HepG2 (cell line): ENCODE data around the gene SCP2D1. TPM values are rescaled to one million over a fixed set of nuclear protein-coding genes. Genes with fewer than 3 reads are reported as not detected.

ENCODE experiments used
- ATAC-seq: fragments of 200-7000 bp; cut with Tn5 transposase; 3 replicates; pipeline ENCODE4 v1.9.1; 2020; ENCODE audit warnings: mild to moderate bottlenecking, moderate library complexity
- BruUV-seq: library from RNA; stranded (reverse); fragments of 400-500 nt; replicated peaks from 2 replicates; lab custom pipeline; 2021; lab: Mats Ljungman, UMichigan
- CTCF ChIA-PET: fragments of 300-600 bp; formaldehyde crosslinking; extraction: SDS; loops from one replicate; lab custom pipeline; 2021; ENCODE audit warnings: low total read pairs, inconsistent platforms, low intra/inter-chr PET ratio; lab: Yijun Ruan, JAX
- POLR2A ChIA-PET: fragments of 350-600 bp; sonication (Branson Sonifier 250); formaldehyde crosslinking; loops from one replicate; lab custom pipeline; 2020; ENCODE audit warnings: antibody characterized with exemption, inconsistent platforms; lab: Yijun Ruan, JAX
- DNase-seq: peaks from one replicate; pipeline ENCODE4 v3.0.0-alpha.2; 2015; ENCODE audit warnings: low spot score
- FAIRE-seq: peaks from 3 replicates; lab custom pipeline; 2011; peaks lifted over from hg19 to GRCh38; lab: Jason Lieb, UNC
- H2AFZ ChIP-seq: one replicate; pipeline ENCODE4 v1.6.1; 2011; ENCODE audit warnings: low read length, inconsistent platforms
- H3K27ac ChIP-seq: fragments of 300-600 bp; 3 replicates; pipeline ENCODE4 v1.8.0; 2011; ENCODE audit warnings: mixed run types, mild to moderate bottlenecking, mixed read lengths, low read length, inconsistent platforms; ENCODE audit not compliant: insufficient read depth; ENCODE audit errors: extremely low read length
- H3K27me3 ChIP-seq, 2 experiments: fragments of 200-600 bp in 1 of 2; 2 replicates in 1 of 2; 3 replicates in 1 of 2; pipeline versions ENCODE4 v1.6.0 to v1.8.0; 2011; ENCODE audit warnings: low read length in 2 of 2, mild to moderate bottlenecking in 2 of 2, moderate library complexity in 2 of 2, inconsistent platforms in 1 of 2; ENCODE audit not compliant: insufficient read depth in 2 of 2, control insufficient read depth in 1 of 2
- H3K36me3 ChIP-seq, 2 experiments: fragments of 200-600 bp in 1 of 2; replicated peaks in 1 of 2; 2 replicates in 1 of 2; 3 replicates in 1 of 2; pipeline versions ENCODE4 v1.5.1 to v1.8.0; 2011; ENCODE audit warnings: low read length in 2 of 2, inconsistent platforms in 1 of 2; ENCODE audit not compliant: insufficient read depth in 2 of 2, control insufficient read depth in 1 of 2
- H3K4me1 ChIP-seq: 2 replicates; pipeline ENCODE4 v1.5.1; 2012; ENCODE audit warnings: low read length, inconsistent platforms; ENCODE audit not compliant: insufficient read depth
- H3K4me2 ChIP-seq: 2 replicates; pipeline ENCODE4 v1.6.0; 2011; ENCODE audit warnings: low read depth, low read length, inconsistent platforms
- H3K4me3 ChIP-seq, 3 experiments: fragments of 200-600 bp in 1 of 3; sonication (generic), shearing (Covaris generic) in 1 of 3; replicated peaks in 1 of 3; 2 replicates each; pipeline ENCODE4 v1.5.1; 2011 to 2016; ENCODE audit warnings: low read length in 3 of 3, inconsistent platforms in 2 of 3, low read depth in 2 of 3, mild to moderate bottlenecking in 2 of 3, control low read depth in 1 of 3, mixed read lengths in 1 of 3; ENCODE audit not compliant: insufficient read depth in 1 of 3
- H3K79me2 ChIP-seq: one replicate; pipeline ENCODE4 v1.6.1; 2011; ENCODE audit warnings: low read length, inconsistent platforms; ENCODE audit not compliant: insufficient read depth
- H3K9ac ChIP-seq: 2 replicates; pipeline ENCODE4 v1.6.0; 2011; ENCODE audit warnings: mild to moderate bottlenecking, low read depth, low read length, inconsistent platforms; ENCODE audit not compliant: insufficient read depth
- H3K9me3 ChIP-seq: 2 replicates; pipeline ENCODE4 v1.5.1; 2012; ENCODE audit warnings: mild to moderate bottlenecking, low read length
- H4K20me1 ChIP-seq: 2 replicates; pipeline ENCODE4 v1.6.0; 2011; ENCODE audit warnings: inconsistent platforms, mild to moderate bottlenecking, low read length, moderate library complexity; ENCODE audit not compliant: insufficient read depth
- BCL3 ChIP-seq: sonication (generic); formaldehyde crosslinking; IDR thresholded peaks from 2 replicates; pipeline ENCODE4 v1.5.1; 2020; ENCODE audit warnings: mild to moderate bottlenecking, missing genetic modification reagents, moderate library complexity
- HNRNPUL1 ChIP-seq: fragments of 200-400 bp; formaldehyde crosslinking; IDR thresholded peaks from 2 replicates; pipeline ENCODE4 v1.6.1; 2017; ENCODE audit warnings: low read depth, mild to moderate bottlenecking, low read length, moderate library complexity
- KLF9 ChIP-seq: IDR thresholded peaks from 2 replicates; pipeline ENCODE4 v1.6.1; 2016; ENCODE audit warnings: low read depth
- NAIF1 ChIP-seq: sonication (generic); formaldehyde crosslinking; IDR thresholded peaks from 2 replicates; pipeline ENCODE4 v1.5.0; 2020; ENCODE audit warnings: mild to moderate bottlenecking, missing genetic modification reagents, borderline replicate concordance
- NFE2L2 ChIP-seq: fragments of 150-350 bp; IDR thresholded peaks from 2 replicates; pipeline ENCODE4 v1.6.1; 2014; ENCODE audit warnings: low read length
- NR2F1 ChIP-seq, 2 experiments: fragments of 450-650 bp in 1 of 2; formaldehyde crosslinking in 1 of 2; IDR thresholded peaks; 2 replicates each; pipeline versions ENCODE4 v1.5.0 to v1.6.1; 2016 to 2020; ENCODE audit warnings: mild to moderate bottlenecking in 1 of 2, missing compliant biosample characterization in 1 of 2, missing genetic modification reagents in 1 of 2, moderate library complexity in 1 of 2
- PPARG ChIP-seq: conservative IDR thresholded peaks from 2 replicates; pipeline ENCODE4 v1.6.1; 2016; ENCODE audit warnings: missing biosample characterization, missing genetic modification reagents
- RFX5 ChIP-seq: IDR thresholded peaks from 2 replicates; pipeline ENCODE4 v1.6.1; 2011; ENCODE audit warnings: low read depth, low read length, improper control_type of control experiment
- TCF7L2 ChIP-seq: IDR thresholded peaks from 2 replicates; pipeline ENCODE4 v1.6.1; 2011; ENCODE audit warnings: mild to moderate bottlenecking, low read depth, low read length, moderate library complexity
- ZBTB8A ChIP-seq: sonication (generic); formaldehyde crosslinking; IDR thresholded peaks from 2 replicates; pipeline ENCODE4 v1.4.0; 2020; ENCODE audit warnings: mild to moderate bottlenecking, low read depth, missing genetic modification reagents, borderline replicate concordance
- ZFP36L2 ChIP-seq: sonication (generic); formaldehyde crosslinking; IDR thresholded peaks from 2 replicates; pipeline ENCODE4 v1.4.0; 2020; ENCODE audit warnings: missing genetic modification reagents
- ZNF101 ChIP-seq: sonication (generic); formaldehyde crosslinking; IDR thresholded peaks from 2 replicates; pipeline ENCODE4 v1.4.0; 2020; ENCODE audit warnings: mild to moderate bottlenecking, low read depth, missing genetic modification reagents, borderline replicate concordance
- ZNF124 ChIP-seq: sonication (generic); formaldehyde crosslinking; IDR thresholded peaks from 2 replicates; pipeline ENCODE4 v1.4.0; 2020; ENCODE audit warnings: missing genetic modification reagents
- ZNF891 ChIP-seq: sonication (generic); formaldehyde crosslinking; IDR thresholded peaks from 2 replicates; pipeline ENCODE4 v1.5.0; 2020; ENCODE audit warnings: mild to moderate bottlenecking, missing genetic modification reagents
- WGBS: methylation state at CpG from one replicate; pipeline ENCODE4 v1.1.6; 2017; ENCODE audit warnings: low lambda C conversion rate; 5-methylcytosine and 5-hydroxymethylcytosine counted together
- in situ Hi-C: cut with HindIII; loops from 2 replicates; pipeline ENCODE4 v1.10.0; 2017; ENCODE audit warnings: low pct_unique_long_range_greater_than_20kb; ENCODE audit not compliant: extremely low pct_ligation_motif_present
- intact Hi-C: fragments of 100-400 bp; cut with micrococcal nuclease; formaldehyde crosslinking; loops from one replicate; pipeline ENCODE4 v1.10.0; 2022; ENCODE audit not compliant: unreplicated experiment
- polyA plus RNA-seq, 8 experiments: library from polyadenylated mRNA; depleted of rRNA in 3 of 8; stranded (reverse) in 7 of 8; unstranded in 1 of 8; fragments of >200 nt; fragmentation: Illumina TruSeq in 4 of 8; extraction: Trizol in 4 of 8; gene quantifications; 2 replicates each; pipeline versions ENCODE4 v1.2.1 to v1.2.3, GENCODE V29; 2011 to 2016; ENCODE audit warnings: low read depth in 4 of 8, missing spikeins in 1 of 8, mixed read lengths in 1 of 8; ENCODE audit not compliant: insufficient read depth in 1 of 8
- total RNA-seq, 5 experiments: library from RNA; depleted of rRNA; stranded (reverse); fragments of >200 nt; fragmentation: Illumina TruSeq; extraction: Trizol; gene quantifications; 2 replicates each; pipeline ENCODE4 v1.2.3, GENCODE V29; 2016; ENCODE audit warnings: low read depth in 1 of 5
- TF ChIP-seq, protein P1 (sequence below): IDR thresholded peaks from 2 replicates; pipeline ENCODE4 v1.6.1; 2016

SCP2D1 gene
- total and polyA plus RNA-seq, 2 of the 13 experiments (the other 11 are each of a cell fraction or from before 2014, with no cell fraction given) = not detected

DNA sequence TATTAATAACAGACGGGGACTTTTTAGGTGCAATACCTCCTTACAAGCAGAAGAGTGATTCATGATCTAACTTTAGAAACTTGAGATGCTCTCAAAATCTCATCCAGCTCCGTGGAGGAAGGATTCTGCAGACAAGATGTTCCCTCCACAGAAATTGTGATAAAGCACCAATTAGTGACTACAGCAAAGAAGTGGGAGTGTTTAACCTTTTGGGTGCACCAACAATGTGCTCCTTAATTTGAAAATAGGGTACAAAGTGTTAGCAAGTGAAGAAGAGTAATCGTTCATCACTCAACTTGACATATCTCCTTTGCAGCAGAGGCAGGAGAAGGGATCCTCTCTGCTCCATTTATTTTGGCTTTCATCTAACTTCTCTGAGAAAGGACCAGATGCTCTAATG is 22.8 kb upstream of the SCP2D1 start:
- intact Hi-C loops (loop anchor here (5.0 kb wide), 1 partner anchor 203 kb away; the partner anchor contains the start of gene DTD1), in situ Hi-C loops (no loop called here)
- Histone ChIP-seq H3K27ac (no peak overlapping the region), H3K36me3 (no peaks in the 10 kb centered on the region), H2AFZ (no peak overlapping the region), H3K79me2 (no peaks in the 10 kb centered on the region), H3K9ac (no peak overlapping the region), H3K4me1 (peaks cover 16% of the 10 kb centered on the region), H3K4me2 (no peak overlapping the region), H3K9me3 (no peaks in the 10 kb centered on the region), H3K4me3 (no peak overlapping the region), H4K20me1 (no peaks in the 10 kb centered on the region), H3K27me3 (no peaks in the 10 kb centered on the region; a peak in 1 of 5 replicates)
- no peak for TF ChIP-seq ZFP36L2 (CRISPR knock-in tag)
- no peak for TF ChIP-seq KLF9 (CRISPR knock-in tag)
- no peak for TF ChIP-seq ZBTB8A (CRISPR knock-in tag)
- TF ChIP-seq NR2F1 (CRISPR knock-in tag; IDR thresholded peaks at IDR 0.05) = no peak
- TF ChIP-seq TCF7L2 = no peak
- ChIA-PET CTCF (no interaction called here), POLR2A (no interaction called here)
- no peak for FAIRE-seq
- DNase-seq = no peak
- ATAC-seq = no peak
- BruUV-seq = no TSS peak
- 4% methylated on average over 3 of the region's 3 CpGs for WGBS

GRCh38 chr20:18793625-18794427 is 19.8 kb upstream of the SCP2D1 start:
- ATAC-seq (peak; percentile 99), FAIRE-seq (peak; percentile 99), DNase-seq (peak; percentile 97)
- Histone ChIP-seq H2AFZ (peak overlapping the region; percentile 85), H3K27ac (peak overlapping the region; percentile 44), H3K4me1 (peaks cover 16% of the 10 kb centered on the region), H3K36me3 (no peaks in the 10 kb centered on the region), H4K20me1 (no peaks in the 10 kb centered on the region), H3K79me2 (no peaks in the 10 kb centered on the region), H3K27me3 (no peaks in the 10 kb centered on the region; a peak in 1 of 5 replicates), H3K9ac (peak overlapping the region; percentile 73), H3K4me2 (peak overlapping the region; percentile 94), H3K9me3 (peaks cover 7% of the 10 kb centered on the region; the same call in 1 of the 2 replicates), H3K4me3 (peak overlapping the region; percentile 76 to 78 (median 76))
- POLR2A ChIA-PET = interaction anchor here (0.7 to 1.3 kb wide), 5 partner anchors 10 to 286 kb away, joined by 3 to 6 read pairs (median 3); partner anchors contain the start of gene SEC23B
- intact Hi-C loops = loop anchor here (1.0 to 5.0 kb wide), 2 partner anchors 162 to 207 kb away; partner anchors contain the start of gene DTD1
- BruUV-seq = no TSS peak
- CTCF ChIA-PET = no interaction called here
- 3% methylated on average over 29 of the region's 29 CpGs for WGBS
- in situ Hi-C loops = no loop called here
- TF ChIP-seq RFX5 (peak; percentile 60), HNRNPUL1 (no peak), ZNF124 (peak; percentile 68), NFE2L2 (no peak), ZNF101 (no peak; the same call in 1 of the 2 replicates), NAIF1 (CRISPR knock-in tag) (no peak), ZNF891 (peak; percentile 83; the same call in 1 of the 2 replicates), BCL3 (peak; percentile 58; the same call in 1 of the 2 replicates), PPARG (CRISPR knock-in tag) (no peak)
- TF ChIP-seq, protein P1, sequence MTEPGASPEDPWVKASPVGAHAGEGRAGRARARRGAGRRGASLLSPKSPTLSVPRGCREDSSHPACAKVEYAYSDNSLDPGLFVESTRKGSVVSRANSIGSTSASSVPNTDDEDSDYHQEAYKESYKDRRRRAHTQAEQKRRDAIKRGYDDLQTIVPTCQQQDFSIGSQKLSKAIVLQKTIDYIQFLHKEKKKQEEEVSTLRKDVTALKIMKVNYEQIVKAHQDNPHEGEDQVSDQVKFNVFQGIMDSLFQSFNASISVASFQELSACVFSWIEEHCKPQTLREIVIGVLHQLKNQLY (CRISPR knock-in tag) = peak; percentile 34; the same call in 1 of the 2 replicates
